GM23338 (cell line): Measurements from ENCODE around the gene CD4. TPM values are rescaled to one million over a fixed set of nuclear protein-coding genes. Genes with fewer than 3 reads are reported as not detected.

Source experiments
- ATAC-seq: fragments of 200-7000 bp; cut with Tn5 transposase; 3 replicates; pipeline ENCODE4 v1.9.1; 2020
- DNase-seq: peaks from one replicate; pipeline ENCODE4 v3.0.0-alpha.2; 2015; ENCODE audit warnings: low spot score
- H2AFZ ChIP-seq: fragments of 200-600 bp; sonication (generic); 2 replicates; pipeline ENCODE4 v1.8.0; 2016; ENCODE audit warnings: antibody characterized with exemption, mild to moderate bottlenecking, moderate library complexity
- H3F3A ChIP-seq: fragments of 200-600 bp; sonication (generic); replicated peaks from 2 replicates; pipeline ENCODE4 v1.8.0; 2017; ENCODE audit warnings: antibody characterized with exemption, mixed run types, low read depth
- H3K27ac ChIP-seq: fragments of 200-600 bp; sonication (generic); 2 replicates; pipeline ENCODE4 v1.6.1; 2016; ENCODE audit warnings: low read depth
- H3K27me3 ChIP-seq: fragments of 200-600 bp; sonication (generic); 2 replicates; pipeline ENCODE4 v1.8.0; 2016; ENCODE audit warnings: mild to moderate bottlenecking, mixed run types, moderate library complexity; ENCODE audit not compliant: insufficient read depth
- H3K36me3 ChIP-seq: fragments of 200-600 bp; sonication (generic); 2 replicates; pipeline ENCODE4 v1.8.0; 2016; ENCODE audit warnings: mild to moderate bottlenecking; ENCODE audit not compliant: insufficient read depth
- H3K4me1 ChIP-seq: fragments of 200-600 bp; sonication (generic); 2 replicates; pipeline ENCODE4 v1.8.0; 2016; ENCODE audit warnings: mild to moderate bottlenecking, moderate library complexity; ENCODE audit not compliant: insufficient read depth
- H3K4me2 ChIP-seq: fragments of 200-600 bp; sonication (generic); 2 replicates; pipeline ENCODE4 v1.7.1; 2017; ENCODE audit warnings: mixed run types
- H3K4me3 ChIP-seq: fragments of 200-600 bp; sonication (generic); 2 replicates; pipeline ENCODE4 v1.6.1; 2016; ENCODE audit warnings: mixed run types
- H3K79me2 ChIP-seq: fragments of 200-600 bp; sonication (generic); replicated peaks from 2 replicates; pipeline ENCODE4 v1.8.0; 2017; ENCODE audit warnings: mild to moderate bottlenecking; ENCODE audit not compliant: insufficient read depth
- H3K9me2 ChIP-seq: fragments of 200-600 bp; sonication (generic); 2 replicates; pipeline ENCODE4 v1.8.0; 2017; ENCODE audit not compliant: insufficient read depth
- H4K20me1 ChIP-seq: fragments of 200-600 bp; sonication (generic); replicated peaks from 2 replicates; pipeline ENCODE4 v1.8.0; 2017; ENCODE audit warnings: mild to moderate bottlenecking; ENCODE audit not compliant: insufficient read depth
- H3K27ac Mint-ChIP-seq: 2 replicates; pipeline ENCODE4 v1.8.0; 2020; ENCODE audit warnings: inconsistent platforms, mild to moderate bottlenecking, moderate library complexity, mixed read lengths
- H3K27me3 Mint-ChIP-seq: 3 replicates; pipeline ENCODE4 v1.8.0; 2022; ENCODE audit warnings: low read depth, mild to moderate bottlenecking, moderate library complexity, mixed read lengths, inconsistent platforms; ENCODE audit not compliant: insufficient read depth, poor library complexity
- H3K36me3 Mint-ChIP-seq: 3 replicates; pipeline ENCODE4 v1.8.0; 2021; ENCODE audit warnings: low read depth, mild to moderate bottlenecking, inconsistent platforms, moderate library complexity, mixed read lengths
- H3K4me1 Mint-ChIP-seq: 3 replicates; pipeline ENCODE4 v1.8.0; 2020; ENCODE audit warnings: mild to moderate bottlenecking, inconsistent platforms, mixed read lengths
- H3K4me3 Mint-ChIP-seq: 3 replicates; pipeline ENCODE4 v1.8.0; 2021; ENCODE audit warnings: moderate library complexity, mild to moderate bottlenecking, inconsistent platforms, mixed read lengths
- H3K9me3 Mint-ChIP-seq: 3 replicates; pipeline ENCODE4 v1.8.0; 2020; ENCODE audit warnings: moderate library complexity, mild to moderate bottlenecking, inconsistent platforms, mixed read lengths
- CREB1 ChIP-seq: fragments of 250-450 bp; sonication (Bioruptor Pico); IDR thresholded peaks from 2 replicates; pipeline ENCODE4 v1.5.0; 2020; ENCODE audit warnings: low read depth, mild to moderate bottlenecking, moderate library complexity
- EZH2 ChIP-seq: fragments of 200-600 bp; sonication (generic); IDR thresholded peaks from one replicate; pipeline ENCODE4 v1.8.0; 2017; ENCODE audit warnings: antibody characterized with exemption, mild to moderate bottlenecking, low read depth; ENCODE audit not compliant: unreplicated experiment
- EZH2phosphoT487 ChIP-seq: fragments of 200-600 bp; sonication (generic); IDR thresholded peaks from one replicate; pipeline ENCODE4 v1.8.1; 2018; ENCODE audit warnings: antibody characterized with exemption; ENCODE audit not compliant: unreplicated experiment
- JUNB ChIP-seq: IDR thresholded peaks from one replicate; pipeline ENCODE4 v1.6.1; 2016; ENCODE audit warnings: antibody characterized with exemption; ENCODE audit not compliant: unreplicated experiment
- NANOG ChIP-seq: IDR thresholded peaks from 2 replicates; pipeline ENCODE4 v1.6.1; 2016; ENCODE audit warnings: antibody characterized with exemption, borderline replicate concordance
- POLR2AphosphoS5 ChIP-seq: IDR thresholded peaks from 2 replicates; pipeline ENCODE4 v1.6.1; 2016; ENCODE audit warnings: antibody characterized with exemption, low read depth
- STAT1 ChIP-seq: IDR thresholded peaks from one replicate; pipeline ENCODE4 v1.6.1; 2016; ENCODE audit warnings: antibody characterized with exemption; ENCODE audit not compliant: unreplicated experiment
- ZNF114 ChIP-seq: fragments of 250-450 bp; sonication (Bioruptor Pico); IDR thresholded peaks from 2 replicates; pipeline ENCODE4 v1.5.0; 2020; ENCODE audit warnings: mild to moderate bottlenecking, moderate library complexity
- ZNF331 ChIP-seq: fragments of 250-450 bp; sonication (Bioruptor Pico); IDR thresholded peaks from 2 replicates; pipeline ENCODE4 v1.5.0; 2020; ENCODE audit warnings: low read depth, mild to moderate bottlenecking, moderate library complexity
- polyA plus RNA-seq: library from polyadenylated mRNA; unstranded; fragments of >200 nt; fragmentation: Nextera tagmentation; extraction: Ambion mirVana; gene quantifications from 2 replicates; pipeline ENCODE4 v1.2.1, GENCODE V29; 2016
- total RNA-seq: library from RNA; depleted of rRNA; stranded (reverse); fragments of >200 nt; shearing (Covaris generic); gene quantifications from 2 replicates; pipeline ENCODE4 v1.2.3, GENCODE V29; 2014
- TF ChIP-seq, protein P1 (sequence below): IDR thresholded peaks from one replicate; pipeline ENCODE4 v1.6.1; 2018; ENCODE audit warnings: antibody characterized with exemption; ENCODE audit not compliant: unreplicated experiment
- TF ChIP-seq, protein P2 (sequence below), 2 experiments: fragments of 200-600 bp in 1 of 2; sonication (generic) in 1 of 2; conservative IDR thresholded peaks; 2 replicates each; pipeline versions ENCODE4 v1.5.1 to v1.6.1; 2016 to 2017; ENCODE audit warnings: antibody characterized with exemption in 2 of 2, low read depth in 2 of 2, mild to moderate bottlenecking in 2 of 2, moderate library complexity in 1 of 2
- TF ChIP-seq, protein P3 (sequence below): fragments of 250-450 bp; sonication (Bioruptor Pico); IDR thresholded peaks from 2 replicates; pipeline ENCODE4 v1.5.0; 2020; ENCODE audit warnings: mild to moderate bottlenecking, moderate library complexity

Gene CD4
- total and polyA plus RNA-seq, 2 experiments from 2014 or later, result 1.5 to 2.0 TPM

DNA sequence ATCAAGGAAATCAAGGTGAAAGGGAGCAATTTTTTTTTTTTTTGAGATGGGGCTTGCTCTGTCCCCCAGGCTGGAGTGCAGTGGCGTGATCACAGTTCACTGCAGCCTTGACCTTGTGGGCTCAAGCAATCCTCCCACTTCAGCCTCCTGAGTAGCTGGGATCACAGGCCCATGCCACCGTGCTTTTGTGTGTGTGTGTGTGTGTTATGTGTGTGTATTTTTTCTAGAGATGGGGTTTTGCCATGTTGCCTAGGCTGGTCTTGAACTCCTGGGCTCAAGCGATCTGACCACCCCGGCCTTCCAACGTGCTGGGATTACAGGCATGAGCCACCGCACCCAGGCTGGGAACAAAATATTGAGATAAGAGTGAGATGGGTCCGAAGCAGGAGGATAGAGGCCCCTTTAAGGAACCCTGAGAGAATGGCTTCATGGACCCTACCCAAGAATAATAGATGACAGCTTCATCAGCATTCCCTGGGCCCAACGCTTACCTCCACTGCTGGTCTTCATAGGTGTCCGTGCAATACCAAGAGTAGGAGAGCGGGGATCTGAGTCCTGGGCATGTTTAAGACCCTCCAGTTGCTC lies 60.7 kb downstream of the CD4 start:
- Histone ChIP-seq H3K4me2 (peak overlapping the region; percentile 78), H3F3A (peaks cover 14% of the 10 kb centered on the region; the same call in 1 of the 2 replicates), H3K27me3 (no peaks in the 10 kb centered on the region), H3K79me2 (peaks cover 36% of the 10 kb centered on the region), H3K27ac (no peak overlapping the region), H3K4me3 (peak overlapping the region; percentile 80), H4K20me1 (peaks cover 4% of the 10 kb centered on the region; the same call in 1 of the 2 replicates), H3K4me1 (peaks cover 19% of the 10 kb centered on the region), H2AFZ (no peak overlapping the region), H3K9me2 (no peaks in the 10 kb centered on the region), H3K36me3 (peaks cover 21% of the 10 kb centered on the region)
- peaks cover 15% of the 10 kb centered on the region for H3K4me1 Mint-ChIP-seq
- no peaks in the 10 kb centered on the region for H3K9me3 Mint-ChIP-seq
- peaks cover 49% of the 10 kb centered on the region for H3K36me3 Mint-ChIP-seq
- TF ChIP-seq, protein P1, sequence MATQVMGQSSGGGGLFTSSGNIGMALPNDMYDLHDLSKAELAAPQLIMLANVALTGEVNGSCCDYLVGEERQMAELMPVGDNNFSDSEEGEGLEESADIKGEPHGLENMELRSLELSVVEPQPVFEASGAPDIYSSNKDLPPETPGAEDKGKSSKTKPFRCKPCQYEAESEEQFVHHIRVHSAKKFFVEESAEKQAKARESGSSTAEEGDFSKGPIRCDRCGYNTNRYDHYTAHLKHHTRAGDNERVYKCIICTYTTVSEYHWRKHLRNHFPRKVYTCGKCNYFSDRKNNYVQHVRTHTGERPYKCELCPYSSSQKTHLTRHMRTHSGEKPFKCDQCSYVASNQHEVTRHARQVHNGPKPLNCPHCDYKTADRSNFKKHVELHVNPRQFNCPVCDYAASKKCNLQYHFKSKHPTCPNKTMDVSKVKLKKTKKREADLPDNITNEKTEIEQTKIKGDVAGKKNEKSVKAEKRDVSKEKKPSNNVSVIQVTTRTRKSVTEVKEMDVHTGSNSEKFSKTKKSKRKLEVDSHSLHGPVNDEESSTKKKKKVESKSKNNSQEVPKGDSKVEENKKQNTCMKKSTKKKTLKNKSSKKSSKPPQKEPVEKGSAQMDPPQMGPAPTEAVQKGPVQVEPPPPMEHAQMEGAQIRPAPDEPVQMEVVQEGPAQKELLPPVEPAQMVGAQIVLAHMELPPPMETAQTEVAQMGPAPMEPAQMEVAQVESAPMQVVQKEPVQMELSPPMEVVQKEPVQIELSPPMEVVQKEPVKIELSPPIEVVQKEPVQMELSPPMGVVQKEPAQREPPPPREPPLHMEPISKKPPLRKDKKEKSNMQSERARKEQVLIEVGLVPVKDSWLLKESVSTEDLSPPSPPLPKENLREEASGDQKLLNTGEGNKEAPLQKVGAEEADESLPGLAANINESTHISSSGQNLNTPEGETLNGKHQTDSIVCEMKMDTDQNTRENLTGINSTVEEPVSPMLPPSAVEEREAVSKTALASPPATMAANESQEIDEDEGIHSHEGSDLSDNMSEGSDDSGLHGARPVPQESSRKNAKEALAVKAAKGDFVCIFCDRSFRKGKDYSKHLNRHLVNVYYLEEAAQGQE, result no peak
- no peak for TF ChIP-seq STAT1
- no peak for TF ChIP-seq POLR2AphosphoS5
- TF ChIP-seq NANOG, result no peak
- TF ChIP-seq, protein P2, sequence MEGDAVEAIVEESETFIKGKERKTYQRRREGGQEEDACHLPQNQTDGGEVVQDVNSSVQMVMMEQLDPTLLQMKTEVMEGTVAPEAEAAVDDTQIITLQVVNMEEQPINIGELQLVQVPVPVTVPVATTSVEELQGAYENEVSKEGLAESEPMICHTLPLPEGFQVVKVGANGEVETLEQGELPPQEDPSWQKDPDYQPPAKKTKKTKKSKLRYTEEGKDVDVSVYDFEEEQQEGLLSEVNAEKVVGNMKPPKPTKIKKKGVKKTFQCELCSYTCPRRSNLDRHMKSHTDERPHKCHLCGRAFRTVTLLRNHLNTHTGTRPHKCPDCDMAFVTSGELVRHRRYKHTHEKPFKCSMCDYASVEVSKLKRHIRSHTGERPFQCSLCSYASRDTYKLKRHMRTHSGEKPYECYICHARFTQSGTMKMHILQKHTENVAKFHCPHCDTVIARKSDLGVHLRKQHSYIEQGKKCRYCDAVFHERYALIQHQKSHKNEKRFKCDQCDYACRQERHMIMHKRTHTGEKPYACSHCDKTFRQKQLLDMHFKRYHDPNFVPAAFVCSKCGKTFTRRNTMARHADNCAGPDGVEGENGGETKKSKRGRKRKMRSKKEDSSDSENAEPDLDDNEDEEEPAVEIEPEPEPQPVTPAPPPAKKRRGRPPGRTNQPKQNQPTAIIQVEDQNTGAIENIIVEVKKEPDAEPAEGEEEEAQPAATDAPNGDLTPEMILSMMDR (conservative IDR thresholded peaks at IDR 0.05; ENCODE audit: low read depth in 2 of 2), result no peak
- TF ChIP-seq ZNF331, result no peak
- TF ChIP-seq CREB1, result no peak
- TF ChIP-seq EZH2phosphoT487, result no peak
- no peak for TF ChIP-seq EZH2
- TF ChIP-seq JUNB, result no peak
- TF ChIP-seq, protein P3, sequence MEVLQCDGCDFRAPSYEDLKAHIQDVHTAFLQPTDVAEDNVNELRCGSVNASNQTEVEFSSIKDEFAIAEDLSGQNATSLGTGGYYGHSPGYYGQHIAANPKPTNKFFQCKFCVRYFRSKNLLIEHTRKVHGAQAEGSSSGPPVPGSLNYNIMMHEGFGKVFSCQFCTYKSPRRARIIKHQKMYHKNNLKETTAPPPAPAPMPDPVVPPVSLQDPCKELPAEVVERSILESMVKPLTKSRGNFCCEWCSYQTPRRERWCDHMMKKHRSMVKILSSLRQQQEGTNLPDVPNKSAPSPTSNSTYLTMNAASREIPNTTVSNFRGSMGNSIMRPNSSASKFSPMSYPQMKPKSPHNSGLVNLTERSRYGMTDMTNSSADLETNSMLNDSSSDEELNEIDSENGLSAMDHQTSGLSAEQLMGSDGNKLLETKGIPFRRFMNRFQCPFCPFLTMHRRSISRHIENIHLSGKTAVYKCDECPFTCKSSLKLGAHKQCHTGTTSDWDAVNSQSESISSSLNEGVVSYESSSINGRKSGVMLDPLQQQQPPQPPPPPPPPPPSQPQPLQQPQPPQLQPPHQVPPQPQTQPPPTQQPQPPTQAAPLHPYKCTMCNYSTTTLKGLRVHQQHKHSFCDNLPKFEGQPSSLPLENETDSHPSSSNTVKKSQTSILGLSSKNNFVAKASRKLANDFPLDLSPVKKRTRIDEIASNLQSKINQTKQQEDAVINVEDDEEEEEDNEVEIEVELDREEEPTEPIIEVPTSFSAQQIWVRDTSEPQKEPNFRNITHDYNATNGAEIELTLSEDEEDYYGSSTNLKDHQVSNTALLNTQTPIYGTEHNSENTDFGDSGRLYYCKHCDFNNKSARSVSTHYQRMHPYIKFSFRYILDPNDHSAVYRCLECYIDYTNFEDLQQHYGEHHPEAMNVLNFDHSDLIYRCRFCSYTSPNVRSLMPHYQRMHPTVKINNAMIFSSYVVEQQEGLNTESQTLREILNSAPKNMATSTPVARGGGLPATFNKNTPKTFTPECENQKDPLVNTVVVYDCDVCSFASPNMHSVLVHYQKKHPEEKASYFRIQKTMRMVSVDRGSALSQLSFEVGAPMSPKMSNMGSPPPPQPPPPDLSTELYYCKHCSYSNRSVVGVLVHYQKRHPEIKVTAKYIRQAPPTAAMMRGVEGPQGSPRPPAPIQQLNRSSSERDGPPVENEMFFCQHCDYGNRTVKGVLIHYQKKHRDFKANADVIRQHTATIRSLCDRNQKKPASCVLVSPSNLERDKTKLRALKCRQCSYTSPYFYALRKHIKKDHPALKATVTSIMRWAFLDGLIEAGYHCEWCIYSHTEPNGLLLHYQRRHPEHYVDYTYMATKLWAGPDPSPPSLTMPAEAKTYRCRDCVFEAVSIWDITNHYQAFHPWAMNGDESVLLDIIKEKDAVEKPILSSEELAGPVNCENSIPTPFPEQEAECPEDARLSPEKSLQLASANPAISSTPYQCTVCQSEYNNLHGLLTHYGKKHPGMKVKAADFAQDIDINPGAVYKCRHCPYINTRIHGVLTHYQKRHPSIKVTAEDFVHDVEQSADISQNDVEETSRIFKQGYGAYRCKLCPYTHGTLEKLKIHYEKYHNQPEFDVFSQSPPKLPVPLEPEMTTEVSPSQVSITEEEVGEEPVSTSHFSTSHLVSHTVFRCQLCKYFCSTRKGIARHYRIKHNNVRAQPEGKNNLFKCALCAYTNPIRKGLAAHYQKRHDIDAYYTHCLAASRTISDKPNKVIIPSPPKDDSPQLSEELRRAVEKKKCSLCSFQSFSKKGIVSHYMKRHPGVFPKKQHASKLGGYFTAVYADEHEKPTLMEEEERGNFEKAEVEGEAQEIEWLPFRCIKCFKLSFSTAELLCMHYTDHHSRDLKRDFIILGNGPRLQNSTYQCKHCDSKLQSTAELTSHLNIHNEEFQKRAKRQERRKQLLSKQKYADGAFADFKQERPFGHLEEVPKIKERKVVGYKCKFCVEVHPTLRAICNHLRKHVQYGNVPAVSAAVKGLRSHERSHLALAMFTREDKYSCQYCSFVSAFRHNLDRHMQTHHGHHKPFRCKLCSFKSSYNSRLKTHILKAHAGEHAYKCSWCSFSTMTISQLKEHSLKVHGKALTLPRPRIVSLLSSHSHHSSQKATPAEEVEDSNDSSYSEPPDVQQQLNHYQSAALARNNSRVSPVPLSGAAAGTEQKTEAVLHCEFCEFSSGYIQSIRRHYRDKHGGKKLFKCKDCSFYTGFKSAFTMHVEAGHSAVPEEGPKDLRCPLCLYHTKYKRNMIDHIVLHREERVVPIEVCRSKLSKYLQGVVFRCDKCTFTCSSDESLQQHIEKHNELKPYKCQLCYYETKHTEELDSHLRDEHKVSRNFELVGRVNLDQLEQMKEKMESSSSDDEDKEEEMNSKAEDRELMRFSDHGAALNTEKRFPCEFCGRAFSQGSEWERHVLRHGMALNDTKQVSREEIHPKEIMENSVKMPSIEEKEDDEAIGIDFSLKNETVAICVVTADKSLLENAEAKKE (CRISPR knock-in tag), result no peak
- no peak for TF ChIP-seq ZNF114
- peak overlapping the region; percentile 95 for H3K4me3 Mint-ChIP-seq
- H3K27ac Mint-ChIP-seq, result 0 out of 2 replicates have a peak overlapping the region, but pooled peaks have one; percentile 21
- no peak for ATAC-seq
- H3K27me3 Mint-ChIP-seq, result peaks cover 31% of the 10 kb centered on the region
- DNase-seq, result no peak
